Activated CD4-positive, alpha-beta T cell treated with anti-CD3 and anti-CD28 coated beads, Interleukin-2, amount 50 U/mL, for 24 hours (primary cell): ENCODE results near the gene PLA2G4A.

Experiments
- DNase-seq, 2 donors: peaks; one replicate each; pipeline ENCODE4 v3.0.0-alpha.2; 2020; ENCODE audit warnings: low read depth in 1 of 2, low spot score in 1 of 2

Gene PLA2G4A

DNA sequence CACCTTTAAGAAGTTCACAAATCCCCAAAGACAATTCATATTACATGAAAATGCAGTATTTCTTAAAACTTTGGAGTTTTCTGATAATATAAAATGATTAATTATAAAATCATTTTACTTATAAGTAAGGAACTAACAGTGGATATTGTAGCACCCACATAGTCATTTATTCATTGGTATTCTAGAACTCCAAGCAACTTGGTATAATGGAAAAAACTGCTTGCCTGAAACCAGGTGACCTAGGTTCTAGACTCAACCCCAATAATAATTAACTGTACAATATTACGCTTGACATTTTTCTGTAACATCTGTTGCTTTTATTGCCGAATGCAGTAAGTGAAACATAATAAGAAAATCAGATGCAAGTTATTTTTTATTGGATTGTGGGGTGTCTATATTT lies 2.4 kb downstream of the PLA2G4A start:
- DNase-seq: no peak

DNA sequence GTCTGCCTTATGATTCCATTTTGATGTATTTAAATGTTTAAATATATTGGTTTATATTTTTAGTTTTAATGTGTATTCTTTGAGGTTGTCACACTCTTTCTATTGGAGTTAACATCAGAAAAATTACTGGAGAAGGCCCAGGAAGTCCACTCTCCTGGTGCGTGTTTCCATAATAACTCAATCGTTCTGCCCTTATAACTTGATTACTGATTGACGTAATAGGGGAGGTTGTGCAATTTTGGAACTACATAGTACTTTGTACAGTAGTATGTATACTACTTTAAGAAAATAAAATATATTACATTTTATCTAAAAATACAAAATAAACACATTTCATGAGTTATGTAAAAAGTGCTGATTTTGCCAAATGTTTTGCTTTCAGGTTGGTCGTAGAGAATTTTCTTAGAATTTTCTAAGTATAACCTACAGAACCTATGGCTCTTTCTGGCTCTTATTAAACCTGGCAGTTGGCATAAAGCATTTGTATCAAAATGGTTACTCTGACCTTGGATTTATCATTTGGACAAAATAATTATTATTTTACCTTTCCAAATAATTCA lies 5.7 kb downstream of the PLA2G4A start:
- DNase-seq: no peak

DNA sequence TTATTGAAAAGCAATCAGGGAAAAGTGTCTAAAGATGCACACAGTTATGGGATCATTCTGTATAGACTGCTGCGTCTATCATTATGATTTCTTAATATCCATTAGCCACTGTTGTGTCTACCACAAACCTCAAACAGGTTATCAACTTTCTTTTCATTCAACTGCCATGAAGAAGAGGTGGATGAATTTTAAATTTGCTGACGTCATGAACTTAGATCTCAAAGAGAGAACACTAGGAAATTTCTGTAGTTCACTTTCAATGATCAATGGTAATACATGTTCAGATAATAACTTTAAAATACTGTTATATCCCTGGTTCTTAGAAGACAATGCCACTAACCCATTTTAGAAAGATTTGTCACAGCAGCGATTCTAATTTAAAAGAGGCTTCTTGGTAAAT lies 6.7 kb downstream of the PLA2G4A start:
- DNase-seq: no peak

DNA sequence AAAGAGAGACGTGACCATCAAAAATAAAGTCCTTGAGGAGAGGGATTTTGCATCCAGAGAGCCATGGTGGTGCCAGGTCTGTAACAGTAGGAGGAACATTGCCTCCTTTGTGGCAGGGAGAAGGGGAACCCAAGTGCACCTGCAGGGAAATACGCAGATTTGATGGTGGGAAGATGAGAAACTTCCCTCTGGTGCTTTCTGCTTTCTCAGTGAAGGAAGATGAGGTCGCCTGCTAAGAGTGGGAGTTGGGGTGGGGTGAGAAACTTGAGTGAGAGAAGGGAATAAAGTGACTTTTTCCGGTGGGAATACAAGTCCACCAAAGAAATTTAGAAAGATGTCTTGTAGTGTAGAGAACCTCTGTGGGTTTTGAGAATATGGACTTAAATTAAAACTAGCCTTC lies 9.1 kb downstream of the PLA2G4A start:
- DNase-seq: no peak

DNA sequence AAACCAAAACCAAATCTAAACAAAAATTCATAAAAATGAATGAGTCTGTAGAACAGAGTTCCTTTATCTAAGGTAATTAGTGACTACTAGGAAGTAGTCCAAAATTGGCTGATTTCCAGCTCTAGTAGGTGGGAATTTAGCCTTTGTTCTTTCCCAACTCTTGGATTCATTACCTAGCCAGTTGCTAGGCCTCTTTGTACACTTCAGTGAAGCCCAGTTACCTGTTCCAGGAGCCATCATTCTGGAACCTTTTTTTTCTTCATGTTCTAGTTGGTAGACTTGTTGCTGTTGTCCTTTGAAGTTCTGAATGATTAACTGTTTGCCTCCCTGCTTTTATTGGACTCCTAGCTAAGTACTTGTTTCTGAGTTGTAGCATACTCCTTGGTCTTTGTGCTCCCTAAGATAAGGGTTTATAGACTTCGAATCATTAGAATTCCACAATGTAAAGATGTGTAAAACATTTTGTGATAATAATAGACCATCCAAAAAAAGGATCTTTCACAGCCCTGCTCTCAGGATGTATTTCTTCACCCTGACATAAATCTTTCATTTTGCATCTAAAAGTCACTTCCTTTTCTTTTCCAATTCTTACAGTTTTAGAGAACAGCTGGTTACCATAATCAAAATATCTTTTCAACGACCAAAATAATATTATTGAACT lies 9.8 kb downstream of the PLA2G4A start:
- DNase-seq: no peak

DNA sequence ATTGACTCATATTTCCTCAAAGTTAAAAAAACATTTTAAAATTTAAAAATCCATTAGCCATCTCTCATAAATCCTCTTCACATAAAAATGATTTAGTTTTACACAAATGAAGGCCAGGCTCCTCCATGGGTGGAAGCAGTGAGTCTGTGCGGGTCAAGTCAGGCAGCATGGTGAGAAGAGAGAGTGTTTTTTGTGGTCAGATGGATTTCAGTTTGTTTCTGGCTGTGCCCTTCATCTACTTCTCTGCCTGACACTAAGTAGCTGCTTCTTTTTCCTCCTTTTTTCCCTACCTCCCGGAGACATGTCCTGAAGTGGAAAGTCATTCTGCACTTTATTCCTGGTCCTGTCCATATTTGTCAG lies 10.3 kb downstream of the PLA2G4A start:
- DNase-seq: no peak

DNA sequence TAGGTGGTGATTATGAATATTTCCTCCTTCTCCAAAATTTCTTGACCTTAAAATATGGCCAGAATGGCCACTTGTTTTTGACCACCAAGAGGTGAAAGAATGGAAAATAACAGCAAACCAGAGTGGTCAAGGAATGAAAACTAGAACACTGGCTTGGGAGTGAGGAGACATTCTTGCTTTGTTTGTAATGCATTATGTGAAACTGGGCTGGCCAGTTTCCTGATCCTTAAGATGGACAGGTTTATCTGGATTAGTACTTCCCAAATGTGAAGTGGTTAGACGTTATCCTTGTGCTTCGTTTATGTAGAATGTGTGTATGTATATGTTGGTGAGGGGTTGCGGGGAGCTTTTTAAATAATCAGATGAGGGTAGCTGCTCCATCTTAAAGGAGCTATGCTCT lies 12.8 kb downstream of the PLA2G4A start:
- no peak for DNase-seq

DNA sequence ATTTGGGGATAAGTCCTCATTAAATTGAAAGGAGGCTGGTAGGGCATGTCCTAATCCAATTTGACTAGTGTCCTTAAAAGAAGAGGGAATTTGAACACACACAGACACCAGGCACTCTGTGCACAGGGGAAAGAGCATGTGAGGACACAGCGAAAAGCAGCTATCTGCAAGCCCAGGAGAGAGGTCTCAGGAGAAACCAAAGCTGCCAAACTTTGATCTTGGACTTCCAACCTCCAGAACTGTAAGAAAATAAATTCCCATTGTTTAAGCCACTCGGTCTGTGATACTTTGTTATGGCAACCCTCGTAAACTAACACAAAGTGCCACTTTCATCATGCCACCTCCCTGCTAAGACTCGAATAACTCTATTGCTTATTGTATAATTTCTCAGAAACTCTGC lies 13.8 kb downstream of the PLA2G4A start:
- DNase-seq: no peak

DNA sequence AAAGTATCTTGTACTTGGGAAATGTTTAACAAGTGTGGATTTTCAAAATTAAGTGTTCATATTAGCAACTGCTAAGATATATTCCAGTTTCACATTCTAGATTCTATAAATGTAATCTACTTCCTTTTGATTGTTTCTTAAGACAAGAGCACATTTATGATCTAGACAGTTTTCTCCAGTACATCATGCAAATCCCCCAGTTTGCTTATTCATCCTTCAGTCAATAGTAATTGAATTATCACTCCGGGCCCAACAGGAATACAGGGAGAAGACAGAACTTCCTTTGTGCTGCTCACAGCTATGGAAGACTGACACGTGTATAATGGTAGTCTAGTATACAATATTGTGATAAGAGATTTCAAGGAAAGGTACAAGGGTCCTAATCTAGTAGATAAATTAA lies 14.5 kb downstream of the PLA2G4A start:
- no peak for DNase-seq

DNA sequence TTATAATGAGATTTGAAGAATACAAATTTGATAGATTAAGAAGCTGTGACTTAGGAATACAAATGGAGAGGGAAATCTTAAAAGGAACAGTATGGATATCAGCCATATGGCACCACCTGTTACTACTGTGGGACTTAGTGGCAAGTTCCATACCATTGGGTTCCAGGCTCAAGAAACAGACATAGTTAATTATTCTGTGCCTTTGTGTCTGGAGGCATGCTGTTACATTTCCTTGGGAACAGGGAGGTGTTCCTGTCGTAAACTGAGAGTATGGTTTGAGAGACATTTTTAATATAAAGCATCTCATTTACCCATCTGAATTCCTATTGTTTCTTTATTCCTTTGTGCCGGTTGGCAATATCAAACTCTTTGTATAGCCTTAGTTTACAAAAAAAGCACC lies 15.2 kb downstream of the PLA2G4A start:
- no peak for DNase-seq

DNA sequence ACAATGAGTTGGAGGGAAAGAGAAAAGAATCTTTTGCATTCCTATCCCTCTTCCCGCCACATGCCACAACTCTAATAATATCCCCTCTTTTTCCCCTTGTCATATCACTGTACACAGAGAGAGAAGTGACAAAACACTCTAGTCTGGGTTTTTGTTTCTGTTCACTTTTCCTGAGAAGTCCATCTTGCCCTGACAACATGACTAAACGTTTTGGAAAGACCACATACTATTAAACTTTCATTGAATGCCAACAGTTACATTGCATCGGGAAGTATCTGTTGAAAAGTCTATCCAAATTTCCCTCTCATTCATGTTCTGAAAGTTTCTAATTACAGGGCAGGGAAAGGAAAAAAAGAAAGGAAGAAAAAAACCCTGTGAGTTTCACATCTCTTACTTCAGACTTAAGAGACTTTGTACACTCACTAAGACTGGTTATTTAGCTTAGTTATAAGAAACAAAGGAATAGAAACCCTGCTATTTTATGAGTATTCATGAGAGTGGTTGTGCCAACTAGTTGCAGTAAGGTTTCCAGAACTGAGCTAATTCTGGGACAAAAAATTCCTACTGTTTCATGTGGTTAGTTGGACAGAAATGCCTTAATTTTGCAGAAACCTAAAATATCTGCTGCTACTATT lies 16.9 kb downstream of the PLA2G4A start:
- DNase-seq: no peak

DNA sequence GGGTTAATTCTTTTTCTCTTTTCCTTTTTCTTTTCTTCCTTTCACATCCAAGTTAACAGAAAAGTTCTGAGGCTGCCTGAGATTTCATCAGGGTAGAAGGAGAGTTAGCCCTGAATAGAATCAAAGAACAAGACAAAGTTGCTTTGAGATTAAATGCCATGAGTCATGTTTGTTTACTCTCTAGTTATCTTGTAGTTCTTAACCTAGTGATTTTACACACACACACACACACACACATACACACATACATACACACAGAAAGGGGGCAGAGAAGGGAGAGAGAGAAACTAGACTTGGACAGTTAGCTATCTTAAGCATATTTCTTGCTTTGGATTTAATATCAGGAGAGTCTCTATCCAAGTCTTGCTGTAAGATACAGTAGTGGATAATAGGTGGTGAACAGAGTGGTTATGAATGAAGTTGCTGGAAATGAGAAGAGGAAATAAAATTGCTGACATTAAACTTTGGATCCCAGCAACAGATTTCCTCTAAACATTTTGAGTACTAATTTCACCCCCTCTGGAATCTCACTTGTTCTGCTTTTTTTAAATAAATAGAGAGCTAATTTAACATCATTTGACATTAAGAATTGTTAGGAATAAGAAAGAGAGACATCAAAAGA lies 19.9 kb downstream of the PLA2G4A start:
- no peak for DNase-seq

DNA sequence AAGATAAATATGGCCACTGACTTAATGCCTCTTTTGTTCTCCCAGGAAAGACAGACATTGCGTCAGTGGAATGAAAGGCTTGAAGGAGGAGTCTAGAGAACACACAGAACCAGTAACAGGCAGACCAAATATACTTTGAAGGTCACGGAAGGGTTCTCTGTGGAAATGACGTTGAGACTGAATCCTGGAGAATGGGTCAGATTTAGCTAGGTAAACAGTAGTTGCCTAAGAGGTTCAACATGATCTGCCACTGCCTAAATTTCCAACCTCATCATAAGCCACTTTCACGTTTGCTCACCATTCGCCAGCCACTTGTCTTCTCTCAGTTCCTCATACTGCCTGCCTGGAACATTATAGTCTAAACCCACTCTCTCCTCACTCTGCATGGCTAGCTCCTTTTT lies 20.5 kb downstream of the PLA2G4A start:
- no peak for DNase-seq

DNA sequence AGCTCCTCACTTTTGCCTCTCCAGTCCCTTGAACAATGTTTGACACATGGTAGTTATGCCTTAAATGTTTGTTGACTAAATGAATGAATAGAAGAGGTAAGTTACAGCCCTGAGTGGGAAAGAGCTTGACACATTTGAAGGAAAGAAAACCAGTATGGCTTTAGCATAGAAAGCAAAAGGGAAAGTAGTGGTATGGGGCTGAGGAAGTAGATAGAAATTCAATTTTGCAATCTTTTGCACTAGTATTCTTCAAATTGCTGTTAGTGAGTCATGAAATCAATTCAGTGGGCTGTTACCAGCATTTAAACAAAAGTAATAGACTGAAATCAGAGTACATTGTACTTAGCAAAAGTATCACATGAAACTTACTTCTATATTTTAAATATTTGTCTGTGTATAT lies 21.1 kb downstream of the PLA2G4A start:
- no peak for DNase-seq

DNA sequence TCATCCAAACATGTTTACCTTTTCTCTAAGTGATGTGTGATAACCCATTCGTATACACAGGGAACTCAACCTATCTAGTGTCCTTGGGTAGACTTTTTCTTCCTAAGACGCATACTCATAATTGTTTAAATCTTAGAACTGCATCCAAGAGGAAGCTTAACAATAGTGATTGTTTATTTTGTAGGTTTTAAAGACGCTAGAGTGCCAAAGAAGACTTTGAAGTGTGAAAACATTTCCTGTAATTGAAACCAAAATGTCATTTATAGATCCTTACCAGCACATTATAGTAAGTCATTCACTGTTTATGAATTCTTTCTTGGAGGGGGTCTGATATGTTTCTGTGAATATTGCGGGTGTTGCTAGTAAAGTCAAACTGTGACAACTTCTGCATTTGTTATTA lies 25.4 kb downstream of the PLA2G4A start:
- DNase-seq: no peak

DNA sequence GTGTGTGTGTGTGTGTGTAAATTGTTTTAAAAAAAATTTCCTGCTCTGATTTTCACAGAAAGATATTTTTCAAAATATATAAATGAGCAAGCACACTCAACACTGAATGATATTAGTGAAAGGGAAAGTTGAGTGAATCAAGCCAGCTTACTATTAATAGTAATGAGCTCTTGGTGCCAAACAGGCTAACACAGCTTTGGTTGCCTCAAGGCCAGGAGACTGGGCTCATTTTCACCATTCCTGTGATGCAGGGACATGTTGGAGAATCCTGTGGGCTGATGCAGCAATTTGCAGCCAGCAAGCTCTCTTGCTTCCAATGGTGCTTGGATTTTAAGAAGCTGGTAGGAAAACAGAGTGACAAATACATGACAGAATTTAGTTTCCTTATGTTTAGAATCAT lies 30.2 kb downstream of the PLA2G4A start:
- DNase-seq: no peak

DNA sequence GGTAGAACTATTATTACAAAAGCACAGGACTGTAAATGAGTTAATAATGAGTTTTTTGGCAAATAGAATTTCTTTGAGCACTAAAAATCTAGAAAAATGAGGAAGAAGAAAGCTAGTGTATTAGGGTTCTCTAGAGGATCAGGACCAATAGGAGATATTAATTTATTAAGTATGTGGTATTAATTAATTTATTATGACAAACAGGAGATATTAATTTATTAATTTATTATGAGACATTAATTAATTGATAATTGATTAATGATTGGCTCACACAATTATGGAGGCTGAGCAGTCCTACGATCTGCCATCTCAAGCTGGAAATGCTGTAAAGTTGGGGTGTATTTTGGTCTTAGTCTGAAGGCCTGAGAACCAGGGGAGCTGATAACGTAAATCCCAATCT lies 31.2 kb downstream of the PLA2G4A start:
- no peak for DNase-seq

DNA sequence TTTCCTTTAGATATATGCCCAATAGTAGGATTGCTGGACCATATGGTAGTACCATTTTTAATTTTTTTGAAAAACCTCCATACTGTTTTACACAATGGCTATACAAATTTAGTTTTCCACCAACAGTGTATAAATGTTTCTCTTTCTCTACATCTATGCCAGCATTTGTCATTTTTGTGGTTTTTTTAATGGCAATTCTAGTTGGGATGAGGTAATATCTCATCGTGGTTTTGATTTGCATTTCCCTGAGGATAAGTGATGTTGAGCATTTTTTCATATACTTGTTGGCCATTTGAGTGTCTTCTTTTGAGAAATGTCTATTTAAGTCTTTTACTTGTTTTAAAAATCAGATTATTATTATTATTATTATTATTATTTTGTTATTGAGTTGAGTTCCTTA lies 35.5 kb downstream of the PLA2G4A start:
- no peak for DNase-seq

DNA sequence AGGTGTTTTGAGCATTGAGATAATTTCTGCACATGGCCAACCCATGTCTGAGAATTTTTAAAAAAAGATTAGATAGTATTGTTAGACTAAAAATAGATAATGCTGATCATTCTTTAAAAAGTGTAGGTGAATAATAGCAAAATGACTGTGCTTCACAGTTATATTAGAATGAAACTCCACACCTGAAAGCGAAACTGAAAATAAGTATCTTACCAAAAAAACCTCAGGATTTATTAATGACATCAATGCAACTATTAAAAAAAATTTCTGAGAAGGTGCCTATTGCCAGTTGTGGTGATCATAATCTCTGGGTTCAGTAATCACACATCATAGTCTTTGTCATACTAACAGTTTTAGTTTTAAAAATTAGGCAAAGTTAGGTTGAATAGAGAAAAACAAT lies 36.5 kb downstream of the PLA2G4A start:
- DNase-seq: no peak

DNA sequence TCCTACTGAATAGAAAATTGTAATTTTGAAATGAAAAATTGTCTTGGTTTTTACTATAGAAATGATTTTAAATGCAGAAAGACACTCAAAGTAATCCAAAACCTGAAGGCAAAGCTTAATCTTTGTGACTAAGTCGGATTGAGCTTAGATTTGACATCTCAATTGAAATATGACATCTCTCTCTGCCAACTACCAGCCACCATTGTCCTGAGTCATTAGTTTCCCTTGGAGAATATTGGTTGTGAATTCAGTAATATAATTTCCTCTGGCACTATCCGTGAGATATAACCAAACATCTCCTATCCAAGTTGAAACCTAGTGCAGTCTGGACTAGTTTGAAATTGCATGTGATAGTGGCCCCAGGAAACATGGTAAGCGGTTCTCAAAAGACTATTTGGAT lies 37.1 kb downstream of the PLA2G4A start:
- no peak for DNase-seq

DNA sequence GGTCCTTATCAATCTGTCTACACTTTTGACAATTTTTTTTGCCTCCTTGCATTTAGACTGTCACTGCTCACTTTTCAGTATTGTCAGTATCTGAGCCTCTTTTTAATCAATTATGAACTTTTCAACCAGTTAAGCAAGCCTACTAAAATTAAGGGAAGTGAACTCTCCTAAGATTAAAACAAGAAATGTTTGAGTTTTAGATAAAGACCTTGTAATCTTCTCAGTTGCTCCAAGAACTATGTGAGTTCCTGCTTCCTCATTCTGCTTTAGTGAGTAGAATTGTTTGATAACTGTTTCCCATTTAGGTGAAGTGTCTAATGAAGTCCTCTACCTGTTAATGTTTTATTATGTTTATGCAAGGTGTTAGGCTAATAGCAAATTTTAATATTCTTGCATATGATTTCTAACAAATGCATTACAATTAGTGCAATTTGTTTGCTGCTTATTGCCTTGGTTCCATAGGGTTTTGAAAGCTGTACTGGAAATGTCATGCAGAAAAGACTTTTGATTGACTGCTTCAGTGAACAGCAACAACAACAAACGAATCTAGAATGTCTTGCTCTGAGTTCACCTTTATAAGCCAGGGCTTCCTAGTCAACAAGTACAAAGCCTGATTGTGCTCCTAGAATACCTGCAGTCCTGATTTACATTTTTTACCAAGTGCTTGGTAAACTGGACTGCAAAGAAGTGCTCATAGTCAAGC lies 40.9 kb downstream of the PLA2G4A start:
- no peak for DNase-seq

DNA sequence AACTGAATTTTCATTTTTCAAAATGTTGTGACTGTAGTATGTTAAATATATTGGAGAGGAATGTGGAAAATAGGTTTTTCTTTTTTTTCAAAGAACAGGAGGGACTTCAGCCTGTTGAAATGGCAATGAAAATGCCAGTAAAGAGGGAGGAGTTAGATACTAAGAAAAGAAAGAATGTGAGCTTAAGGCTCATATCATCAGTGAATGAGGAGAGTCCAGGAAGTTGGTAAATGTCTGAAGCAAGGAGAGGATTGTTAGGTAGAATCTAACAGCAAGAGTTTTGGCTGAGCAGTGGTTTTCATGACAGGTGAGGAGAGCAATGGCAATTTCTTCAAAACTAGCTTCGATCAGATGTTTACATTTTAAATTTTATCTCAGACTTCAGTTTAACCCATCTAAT lies 43.0 kb downstream of the PLA2G4A start:
- no peak for DNase-seq
